ENCODE data around the gene DNAJC7.
A peak's percentile ranks its signal among the peaks of the same experiment; 100 is the strongest.

DNA sequence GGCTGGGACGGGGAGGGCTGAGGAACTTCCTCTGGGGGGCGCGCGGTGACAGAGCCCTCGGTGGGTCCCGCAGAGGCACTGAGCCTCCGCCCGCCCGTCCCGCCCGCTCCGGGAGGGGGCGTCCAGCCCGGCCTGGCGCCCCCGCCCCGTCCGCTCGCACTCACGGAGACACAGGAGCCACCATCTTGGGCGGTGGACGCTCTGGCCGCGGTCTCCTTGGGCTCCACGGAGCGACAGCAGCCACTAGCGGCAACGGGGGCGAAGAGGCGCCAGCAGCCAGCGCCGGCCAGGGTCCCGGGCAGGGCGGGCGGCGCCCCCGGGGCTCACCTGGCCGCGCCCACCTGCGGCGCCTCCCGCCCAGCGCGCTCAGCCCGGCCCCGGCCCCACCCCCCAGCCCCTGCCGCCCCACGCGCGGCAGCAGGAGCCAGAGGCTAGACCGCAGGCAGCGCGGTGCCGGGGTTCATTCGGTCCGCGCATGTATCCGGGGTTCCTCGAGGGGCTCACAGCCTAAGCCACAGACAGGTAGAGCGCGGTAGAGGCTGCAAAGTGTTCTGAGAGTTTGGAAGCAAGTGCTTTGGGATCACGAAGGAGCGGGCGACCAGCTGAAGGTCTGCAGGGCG lies 33.3 kb upstream of the DNAJC7 start, which contains the start of gene C17orf113:
- no peak for TF ChIP-seq EZH2phosphoT487 (IDR thresholded peaks at IDR 0.05; ENCODE audit: borderline replicate concordance, low read length)
- TF ChIP-seq, protein P1, sequence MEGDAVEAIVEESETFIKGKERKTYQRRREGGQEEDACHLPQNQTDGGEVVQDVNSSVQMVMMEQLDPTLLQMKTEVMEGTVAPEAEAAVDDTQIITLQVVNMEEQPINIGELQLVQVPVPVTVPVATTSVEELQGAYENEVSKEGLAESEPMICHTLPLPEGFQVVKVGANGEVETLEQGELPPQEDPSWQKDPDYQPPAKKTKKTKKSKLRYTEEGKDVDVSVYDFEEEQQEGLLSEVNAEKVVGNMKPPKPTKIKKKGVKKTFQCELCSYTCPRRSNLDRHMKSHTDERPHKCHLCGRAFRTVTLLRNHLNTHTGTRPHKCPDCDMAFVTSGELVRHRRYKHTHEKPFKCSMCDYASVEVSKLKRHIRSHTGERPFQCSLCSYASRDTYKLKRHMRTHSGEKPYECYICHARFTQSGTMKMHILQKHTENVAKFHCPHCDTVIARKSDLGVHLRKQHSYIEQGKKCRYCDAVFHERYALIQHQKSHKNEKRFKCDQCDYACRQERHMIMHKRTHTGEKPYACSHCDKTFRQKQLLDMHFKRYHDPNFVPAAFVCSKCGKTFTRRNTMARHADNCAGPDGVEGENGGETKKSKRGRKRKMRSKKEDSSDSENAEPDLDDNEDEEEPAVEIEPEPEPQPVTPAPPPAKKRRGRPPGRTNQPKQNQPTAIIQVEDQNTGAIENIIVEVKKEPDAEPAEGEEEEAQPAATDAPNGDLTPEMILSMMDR (conservative IDR thresholded peaks at IDR 0.05; ENCODE audit: low read depth, low read length), result peak; percentile 19; the same call in 1 of the 2 replicates

Data from PC-3 (cell line).